K562 (cell line): ENCODE results near the gene RNU1-4.
"Not testable (repeated sequence)": the region's sequence is repeated elsewhere in the genome, so short reads cannot be mapped to it uniquely, and the experiment has no call there.

Experiments
- ETV6 ChIP-seq, 3 experiments: fragments of 150-350 bp in 1 of 3; sonication (generic) in 1 of 3; formaldehyde crosslinking in 1 of 3; IDR thresholded peaks; 2 replicates each; pipeline versions ENCODE4 v1.6.1 to v1.8.0; 2014 to 2022; ENCODE audit warnings: borderline replicate concordance in 2 of 3, low read depth in 2 of 3, antibody characterized with exemption in 1 of 3, low read length in 1 of 3, mild to moderate bottlenecking in 1 of 3, missing genetic modification reagents in 1 of 3
- HNRNPLL ChIP-seq: fragments of 200-400 bp; formaldehyde crosslinking; IDR thresholded peaks from 2 replicates; pipeline ENCODE4 v1.6.1; 2017; ENCODE audit warnings: low read length, low read depth, mild to moderate bottlenecking; ENCODE audit not compliant: poor library complexity, severe bottlenecking
- MAZ ChIP-seq, 2 experiments: fragments of 450-650 bp in 1 of 2; sonication (generic) in 1 of 2; formaldehyde crosslinking; IDR thresholded peaks in 1 of 2; conservative IDR thresholded peaks in 1 of 2; 2 replicates each; pipeline versions ENCODE4 v1.4.0 to v1.5.0; 2020; ENCODE audit warnings: mild to moderate bottlenecking in 1 of 2, missing genetic modification reagents in 1 of 2
- MEF2D ChIP-seq: conservative IDR thresholded peaks from 2 replicates; pipeline ENCODE4 v1.6.1; 2016; ENCODE audit warnings: low read depth, missing genetic modification characterization, missing compliant biosample characterization
- POLR2A ChIP-seq: fragments of 450-650 bp; conservative IDR thresholded peaks from 2 replicates; pipeline ENCODE4 v1.6.1; 2016
- TCF7 ChIP-seq: sonication (generic); IDR thresholded peaks from 2 replicates; pipeline ENCODE4 v1.6.1; 2016; ENCODE audit warnings: antibody characterized with exemption, borderline replicate concordance
- XRCC3 ChIP-seq: fragments of 450-650 bp; IDR thresholded peaks from 2 replicates; pipeline ENCODE4 v1.6.1; 2017; ENCODE audit warnings: mild to moderate bottlenecking, moderate library complexity
- ZFPM2 ChIP-seq: fragments of 250-450 bp; sonication (Bioruptor Pico); IDR thresholded peaks from 2 replicates; pipeline ENCODE4 v1.5.1; 2022; ENCODE audit warnings: mild to moderate bottlenecking
- ZKSCAN1 ChIP-seq: fragments of 150-350 bp; IDR thresholded peaks from 2 replicates; pipeline ENCODE4 v1.6.1; 2016; ENCODE audit warnings: low read depth, low read length
- TF ChIP-seq, protein P1 (sequence below), 3 experiments: IDR thresholded peaks in 2 of 3; conservative IDR thresholded peaks in 1 of 3; 2 replicates each; pipeline ENCODE4 v1.5.1; 2011 to 2012; ENCODE audit warnings: low read length in 3 of 3, mild to moderate bottlenecking in 3 of 3, control low read depth in 2 of 3, improper control_type of control experiment in 1 of 3, inconsistent platforms in 1 of 3, low read depth in 1 of 3, mixed read lengths in 1 of 3, moderate library complexity in 1 of 3; ENCODE audit not compliant: insufficient read depth in 2 of 3
- TF ChIP-seq, protein P2 (sequence below), 2 experiments: fragments of 450-650 bp in 1 of 2; sonication (generic) in 1 of 2; formaldehyde crosslinking in 1 of 2; IDR thresholded peaks; 2 replicates each; pipeline versions ENCODE4 v1.7.1 to v1.9.0; 2016 to 2022; ENCODE audit warnings: inconsistent platforms in 1 of 2, mild to moderate bottlenecking in 1 of 2, missing genetic modification reagents in 1 of 2

DNA sequence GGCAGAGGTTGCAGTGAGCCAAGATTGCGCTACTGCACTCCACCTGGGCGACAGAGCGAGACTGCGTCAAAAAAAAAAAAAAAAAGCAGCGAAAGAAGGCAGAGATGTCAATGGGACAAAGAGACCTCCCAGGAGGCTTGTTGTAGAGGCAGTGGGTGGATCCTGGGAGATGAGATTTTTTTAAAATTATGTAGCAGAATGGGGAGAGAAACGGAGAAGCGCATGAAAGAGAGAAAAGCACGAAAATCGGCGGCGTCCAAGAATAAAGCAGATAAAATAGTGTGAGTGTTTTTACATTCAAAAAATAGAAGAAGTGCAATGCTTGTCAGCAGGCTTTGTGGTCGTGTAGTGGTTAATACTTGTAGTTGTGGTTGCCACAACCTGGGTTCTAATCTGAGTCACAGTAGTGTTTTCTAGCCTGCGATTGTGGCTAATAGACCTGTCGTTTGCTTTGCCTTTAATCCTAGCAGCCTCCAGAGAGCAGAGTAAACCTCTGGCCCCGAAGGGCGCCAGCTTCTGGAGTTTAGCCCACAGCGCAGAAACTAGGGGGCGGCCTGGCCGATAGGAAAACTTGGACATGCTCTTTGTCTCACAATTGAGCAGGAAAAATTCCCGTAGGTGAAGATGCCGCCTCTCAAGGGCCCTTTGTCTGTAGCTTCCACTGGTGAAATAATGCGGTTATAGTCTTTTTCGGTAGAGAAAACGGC, 11.9 kb upstream of the RNU1-4 start:
- TF ChIP-seq ETV6 (IDR thresholded peaks at IDR 0.05; ENCODE audit: borderline replicate concordance in 1 of 2, low read depth in 2 of 2, low read length in 1 of 2); ETV6 (CRISPR knock-in tag; IDR thresholded peaks at IDR 0.05; ENCODE audit: borderline replicate concordance); POLR2A; HNRNPLL; MAZ (CRISPR knock-in tag; conservative IDR thresholded peaks at IDR 0.05 in 1 of 2, IDR thresholded peaks at IDR 0.05 in 1 of 2); TCF7; ZKSCAN1; ZFPM2; XRCC3; MEF2D: not testable (repeated sequence)
- TF ChIP-seq, protein P1, sequence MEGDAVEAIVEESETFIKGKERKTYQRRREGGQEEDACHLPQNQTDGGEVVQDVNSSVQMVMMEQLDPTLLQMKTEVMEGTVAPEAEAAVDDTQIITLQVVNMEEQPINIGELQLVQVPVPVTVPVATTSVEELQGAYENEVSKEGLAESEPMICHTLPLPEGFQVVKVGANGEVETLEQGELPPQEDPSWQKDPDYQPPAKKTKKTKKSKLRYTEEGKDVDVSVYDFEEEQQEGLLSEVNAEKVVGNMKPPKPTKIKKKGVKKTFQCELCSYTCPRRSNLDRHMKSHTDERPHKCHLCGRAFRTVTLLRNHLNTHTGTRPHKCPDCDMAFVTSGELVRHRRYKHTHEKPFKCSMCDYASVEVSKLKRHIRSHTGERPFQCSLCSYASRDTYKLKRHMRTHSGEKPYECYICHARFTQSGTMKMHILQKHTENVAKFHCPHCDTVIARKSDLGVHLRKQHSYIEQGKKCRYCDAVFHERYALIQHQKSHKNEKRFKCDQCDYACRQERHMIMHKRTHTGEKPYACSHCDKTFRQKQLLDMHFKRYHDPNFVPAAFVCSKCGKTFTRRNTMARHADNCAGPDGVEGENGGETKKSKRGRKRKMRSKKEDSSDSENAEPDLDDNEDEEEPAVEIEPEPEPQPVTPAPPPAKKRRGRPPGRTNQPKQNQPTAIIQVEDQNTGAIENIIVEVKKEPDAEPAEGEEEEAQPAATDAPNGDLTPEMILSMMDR (IDR thresholded peaks at IDR 0.05 in 2 of 3, conservative IDR thresholded peaks at IDR 0.05 in 1 of 3; ENCODE audit: insufficient read depth in 2 of 3, low read depth in 1 of 3, low read length in 3 of 3), result not testable (repeated sequence)
- TF ChIP-seq, protein P2, sequence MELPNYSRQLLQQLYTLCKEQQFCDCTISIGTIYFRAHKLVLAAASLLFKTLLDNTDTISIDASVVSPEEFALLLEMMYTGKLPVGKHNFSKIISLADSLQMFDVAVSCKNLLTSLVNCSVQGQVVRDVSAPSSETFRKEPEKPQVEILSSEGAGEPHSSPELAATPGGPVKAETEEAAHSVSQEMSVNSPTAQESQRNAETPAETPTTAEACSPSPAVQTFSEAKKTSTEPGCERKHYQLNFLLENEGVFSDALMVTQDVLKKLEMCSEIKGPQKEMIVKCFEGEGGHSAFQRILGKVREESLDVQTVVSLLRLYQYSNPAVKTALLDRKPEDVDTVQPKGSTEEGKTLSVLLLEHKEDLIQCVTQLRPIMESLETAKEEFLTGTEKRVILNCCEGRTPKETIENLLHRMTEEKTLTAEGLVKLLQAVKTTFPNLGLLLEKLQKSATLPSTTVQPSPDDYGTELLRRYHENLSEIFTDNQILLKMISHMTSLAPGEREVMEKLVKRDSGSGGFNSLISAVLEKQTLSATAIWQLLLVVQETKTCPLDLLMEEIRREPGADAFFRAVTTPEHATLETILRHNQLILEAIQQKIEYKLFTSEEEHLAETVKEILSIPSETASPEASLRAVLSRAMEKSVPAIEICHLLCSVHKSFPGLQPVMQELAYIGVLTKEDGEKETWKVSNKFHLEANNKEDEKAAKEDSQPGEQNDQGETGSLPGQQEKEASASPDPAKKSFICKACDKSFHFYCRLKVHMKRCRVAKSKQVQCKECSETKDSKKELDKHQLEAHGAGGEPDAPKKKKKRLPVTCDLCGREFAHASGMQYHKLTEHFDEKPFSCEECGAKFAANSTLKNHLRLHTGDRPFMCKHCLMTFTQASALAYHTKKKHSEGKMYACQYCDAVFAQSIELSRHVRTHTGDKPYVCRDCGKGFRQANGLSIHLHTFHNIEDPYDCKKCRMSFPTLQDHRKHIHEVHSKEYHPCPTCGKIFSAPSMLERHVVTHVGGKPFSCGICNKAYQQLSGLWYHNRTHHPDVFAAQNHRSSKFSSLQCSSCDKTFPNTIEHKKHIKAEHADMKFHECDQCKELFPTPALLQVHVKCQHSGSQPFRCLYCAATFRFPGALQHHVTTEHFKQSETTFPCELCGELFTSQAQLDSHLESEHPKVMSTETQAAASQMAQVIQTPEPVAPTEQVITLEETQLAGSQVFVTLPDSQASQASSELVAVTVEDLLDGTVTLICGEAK (IDR thresholded peaks at IDR 0.05), result not testable (repeated sequence)
- TF ChIP-seq, protein P2 (CRISPR knock-in tag; IDR thresholded peaks at IDR 0.05), result not testable (repeated sequence)
